HCT116 (cell line): ENCODE results near the gene ATXN7L2. TPM values are rescaled to one million over a fixed set of nuclear protein-coding genes. Genes with fewer than 3 reads are reported as not detected.

Source experiments
- ATAC-seq: fragments of 200-7000 bp; cut with Tn5 transposase; 2 replicates; pipeline ENCODE4 v1.9.1; 2020; ENCODE audit warnings: mild to moderate bottlenecking, moderate library complexity
- BruUV-seq: library from RNA; stranded (reverse); fragments of 400-500 nt; replicated peaks from 2 replicates; lab custom pipeline; 2021; lab: Mats Ljungman, UMichigan
- CTCF ChIA-PET: fragments of 300-600 bp; sonication (Branson Sonifier 250); formaldehyde crosslinking; loops from one replicate; lab custom pipeline; 2021; ENCODE audit warnings: antibody characterized with exemption; lab: Charles Lee
- POLR2A ChIA-PET: fragments of 300-600, 350-600 bp; sonication (Branson Sonifier 250); formaldehyde crosslinking; loops from one replicate; lab custom pipeline; 2021; ENCODE audit warnings: antibody characterized with exemption; lab: Charles Lee
- RAD21 ChIA-PET, 2 experiments: fragments of 300-600 bp; sonication (Branson Sonifier 250); formaldehyde crosslinking; loops; one replicate each; lab custom pipeline; 2023; ENCODE audit warnings: low total read pairs in 2 of 2; ENCODE audit not compliant: uncharacterized antibody in 2 of 2, unreplicated experiment in 2 of 2, low non-redundant PET in 1 of 2; lab: Charles Lee
- DNase-seq: peaks from one replicate; pipeline ENCODE4 v3.0.0-alpha.2; 2010; ENCODE audit warnings: low read depth, low spot score
- H2AFZ ChIP-seq: fragments of 200-600 bp; shearing (Covaris generic), sonication (generic); 2 replicates; pipeline ENCODE4 v1.6.1; 2017; ENCODE audit warnings: low read depth, mixed run types, mixed read lengths, antibody characterized with exemption, low read length; ENCODE audit not compliant: poor library complexity, severe bottlenecking
- H3K27ac ChIP-seq: 2 replicates; pipeline ENCODE4 v1.5.1; 2012; ENCODE audit warnings: low read depth, low read length
- H3K27me3 ChIP-seq: fragments of 200-600 bp; sonication (generic); 2 replicates; pipeline ENCODE4 v1.6.1; 2016; ENCODE audit warnings: mixed run types, low read length, mixed read lengths; ENCODE audit not compliant: insufficient read depth
- H3K36me3 ChIP-seq, 2 experiments: fragments of 200-500 bp in 1 of 2; fragments of 200-600 bp in 1 of 2; sonication (Bioruptor generic) in 1 of 2; sonication (generic) in 1 of 2; 2 replicates each; pipeline versions ENCODE4 v1.5.1 to v1.6.1; 2014 to 2016; ENCODE audit warnings: low read length in 2 of 2, inconsistent platforms in 1 of 2, mixed read lengths in 1 of 2, mixed run types in 1 of 2; ENCODE audit not compliant: insufficient read depth in 2 of 2, control insufficient read depth in 1 of 2
- H3K4me1 ChIP-seq, 2 experiments: fragments of 200-600 bp in 1 of 2; sonication (generic) in 1 of 2; 2 replicates each; pipeline versions ENCODE4 v1.5.1 to v1.6.1; 2012 to 2017; ENCODE audit warnings: low read length in 2 of 2, inconsistent platforms in 1 of 2, mild to moderate bottlenecking in 1 of 2, mixed read lengths in 1 of 2, mixed run types in 1 of 2, moderate library complexity in 1 of 2; ENCODE audit not compliant: insufficient read depth in 2 of 2, control insufficient read depth in 1 of 2
- H3K4me2 ChIP-seq: fragments of 200-600 bp; sonication (generic); 2 replicates; pipeline ENCODE4 v1.6.1; 2017; ENCODE audit warnings: mixed run types, low read length, mixed read lengths
- H3K4me3 ChIP-seq, 2 experiments: fragments of 200-600 bp in 1 of 2; sonication (generic) in 1 of 2; replicated peaks in 1 of 2; 2 replicates each; pipeline ENCODE4 v1.5.1; 2011 to 2016; ENCODE audit warnings: low read length in 2 of 2, control low read depth in 1 of 2, low read depth in 1 of 2, mild to moderate bottlenecking in 1 of 2, mixed read lengths in 1 of 2, mixed run types in 1 of 2
- H3K79me2 ChIP-seq: fragments of 200-600 bp; sonication (generic); 2 replicates; pipeline ENCODE4 v1.6.1; 2017; ENCODE audit warnings: mild to moderate bottlenecking, mixed run types, low read length, moderate library complexity, mixed read lengths; ENCODE audit not compliant: insufficient read depth
- H3K9ac ChIP-seq: fragments of 200-600 bp; sonication (generic); 2 replicates; pipeline ENCODE4 v1.6.1; 2016; ENCODE audit warnings: low read length, mixed read lengths
- H3K9me2 ChIP-seq: fragments of 200-600 bp; sonication (generic), shearing (Covaris generic); 2 replicates; pipeline ENCODE4 v1.6.1; 2017; ENCODE audit warnings: mixed run types, mild to moderate bottlenecking, moderate library complexity; ENCODE audit not compliant: insufficient read depth
- H3K9me3 ChIP-seq, 2 experiments: fragments of 200-500 bp in 1 of 2; fragments of 200-600 bp in 1 of 2; sonication (Bioruptor generic) in 1 of 2; sonication (generic) in 1 of 2; 2 replicates each; pipeline ENCODE4 v1.6.1; 2014 to 2017; ENCODE audit warnings: low read length in 2 of 2, mixed read lengths in 2 of 2, inconsistent platforms in 1 of 2, low read depth in 1 of 2, mild to moderate bottlenecking in 1 of 2, mixed run types in 1 of 2, moderate library complexity in 1 of 2; ENCODE audit not compliant: control insufficient read depth in 1 of 2, insufficient read depth in 1 of 2
- H4K20me1 ChIP-seq: fragments of 200-600 bp; sonication (generic), shearing (Covaris generic); 2 replicates; pipeline ENCODE4 v1.6.1; 2017; ENCODE audit warnings: mixed run types, mild to moderate bottlenecking, moderate library complexity; ENCODE audit not compliant: insufficient read depth
- CBX3 ChIP-seq: IDR thresholded peaks from 2 replicates; pipeline ENCODE4 v1.6.1; 2012; ENCODE audit warnings: low read depth
- CEBPB ChIP-seq: IDR thresholded peaks from 2 replicates; pipeline ENCODE4 v1.6.1; 2012; ENCODE audit warnings: low read depth
- ELF1 ChIP-seq: IDR thresholded peaks from 2 replicates; pipeline ENCODE4 v1.6.1; 2012; ENCODE audit warnings: low read depth, borderline replicate concordance
- EZH2phosphoT487 ChIP-seq: fragments of 200-600 bp; IDR thresholded peaks from 2 replicates; pipeline ENCODE4 v1.6.1; 2018; ENCODE audit warnings: antibody characterized with exemption, borderline replicate concordance
- FOSL1 ChIP-seq: IDR thresholded peaks from 2 replicates; pipeline ENCODE4 v1.6.1; 2012; ENCODE audit warnings: low read depth
- JUND ChIP-seq: IDR thresholded peaks from 2 replicates; pipeline ENCODE4 v1.6.1; 2012
- POLR2A ChIP-seq: IDR thresholded peaks from 2 replicates; pipeline ENCODE4 v1.7.0; 2011; ENCODE audit warnings: borderline replicate concordance; ENCODE audit not compliant: insufficient read depth, insufficient read length; ENCODE audit errors: extremely low read depth
- POLR2AphosphoS5 ChIP-seq: IDR thresholded peaks from 2 replicates; pipeline ENCODE4 v1.6.1; 2011; ENCODE audit warnings: mild to moderate bottlenecking, low read depth, low read length, moderate library complexity
- RAD21 ChIP-seq: IDR thresholded peaks from 2 replicates; pipeline ENCODE4 v1.6.1; 2012; ENCODE audit warnings: low read depth, mild to moderate bottlenecking
- REST ChIP-seq: IDR thresholded peaks from 2 replicates; pipeline ENCODE4 v1.6.1; 2012; ENCODE audit warnings: low read depth
- SIN3A ChIP-seq: IDR thresholded peaks from 2 replicates; pipeline ENCODE4 v1.6.1; 2012; ENCODE audit warnings: low read depth
- SRF ChIP-seq: IDR thresholded peaks from 2 replicates; pipeline ENCODE4 v1.6.1; 2012; ENCODE audit warnings: low read depth
- TCF7L2 ChIP-seq: IDR thresholded peaks from 2 replicates; pipeline ENCODE4 v1.7.0; 2011; ENCODE audit warnings: borderline replicate concordance, inconsistent platforms; ENCODE audit not compliant: insufficient read depth, insufficient read length; ENCODE audit errors: extremely low read depth
- YY1 ChIP-seq: IDR thresholded peaks from 2 replicates; pipeline ENCODE4 v1.6.1; 2011; ENCODE audit warnings: low read length, low read depth, moderate library complexity, mild to moderate bottlenecking; ENCODE audit not compliant: insufficient replicate concordance; ENCODE audit errors: extremely low read depth
- ZFX ChIP-seq: fragments of 450-650 bp; IDR thresholded peaks from 2 replicates; pipeline ENCODE4 v1.6.1; 2017
- ZNF274 ChIP-seq: fragments of 200-500 bp; sonication (Bioruptor generic); IDR thresholded peaks from 2 replicates; pipeline ENCODE4 v1.6.1; 2014; ENCODE audit warnings: mild to moderate bottlenecking, low read depth, low read length, inconsistent platforms
- intact Hi-C: fragments of 100-400 bp; cut with micrococcal nuclease; formaldehyde crosslinking; loops from 2 replicates; pipeline ENCODE4 v1.10.0; 2022
- total RNA-seq: library from RNA; stranded (reverse); gene quantifications from one replicate; pipeline ENCODE4 v1.2.1, GENCODE V29; 2021; ENCODE audit not compliant: unreplicated experiment
- TF ChIP-seq, protein P1 (sequence below): IDR thresholded peaks from 2 replicates; pipeline ENCODE4 v1.6.1; 2012

ATXN7L2 gene
- total RNA-seq, 1 experiment from 2014 or later = 7.2 TPM

GRCh38 chr1:109508873-109509175 lies 25.1 kb downstream of the ATXN7L2 start:
- no peaks in the 10 kb centered on the region; the same call in 1 of the 2 replicates for H3K9me2 ChIP-seq
- no peak overlapping the region for H2AFZ ChIP-seq
- H3K4me1 ChIP-seq = peaks cover 0 to 5% of the 10 kb centered on the region in 2 experiments; a peak in 2 of 4 replicates
- CTCF ChIA-PET = no interaction called here
- H3K36me3 ChIP-seq = no peaks in the 10 kb centered on the region
- POLR2A ChIA-PET = no interaction called here
- H3K79me2 ChIP-seq = no peaks in the 10 kb centered on the region
- peaks cover 7% of the 10 kb centered on the region; the same call in 1 of the 2 replicates for H3K27me3 ChIP-seq
- RAD21 ChIA-PET = no interaction called here
- H3K4me2 ChIP-seq = no peak overlapping the region
- TF ChIP-seq REST = no peak
- no peak for TF ChIP-seq POLR2AphosphoS5
- no peak for TF ChIP-seq TCF7L2
- no peak for TF ChIP-seq SRF
- no peak for TF ChIP-seq SIN3A
- TF ChIP-seq, protein P1, sequence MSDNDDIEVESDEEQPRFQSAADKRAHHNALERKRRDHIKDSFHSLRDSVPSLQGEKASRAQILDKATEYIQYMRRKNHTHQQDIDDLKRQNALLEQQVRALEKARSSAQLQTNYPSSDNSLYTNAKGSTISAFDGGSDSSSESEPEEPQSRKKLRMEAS = no peak
- no peak for TF ChIP-seq CEBPB
- TF ChIP-seq POLR2A = no peak
- TF ChIP-seq EZH2phosphoT487 = no peak
- no peak for TF ChIP-seq ELF1
- TF ChIP-seq ZFX = no peak
- no peak for TF ChIP-seq ZNF274
- no peak for TF ChIP-seq RAD21
- no peak for TF ChIP-seq CBX3
- no peak for TF ChIP-seq FOSL1
- no peak for TF ChIP-seq JUND
- no peak for TF ChIP-seq YY1
- no peak for ATAC-seq
- DNase-seq = no peak
- no TSS peak for BruUV-seq
- H4K20me1 ChIP-seq = no peaks in the 10 kb centered on the region
- intact Hi-C loops = no loop called here
- H3K9me3 ChIP-seq = no peaks in the 10 kb centered on the region
- no peak overlapping the region for H3K9ac ChIP-seq
- H3K27ac ChIP-seq = no peak overlapping the region
- H3K4me3 ChIP-seq = no peak overlapping the region
